ENCODE data around the gene TRPV4.

- TF ChIP-seq CTCF (IDR thresholded peaks at IDR 0.05) (no peak), POLR2A (IDR thresholded peaks at IDR 0.05) (no peak)
These were observed 10.8 kb downstream of the TRPV4 start for GRCh38 chr12:109822416-109822815.

Data from body of pancreas (tissue), 4 donors.